Measurements from ENCODE around the gene IFITM5. TPM values are rescaled to one million over a fixed set of nuclear protein-coding genes. Genes with fewer than 3 reads are reported as not detected.

The IFITM5 gene
- total and polyA plus RNA-seq, 2 of the 8 experiments (the other 6 are each of a cell fraction or from before 2014, with no cell fraction given): not detected

GRCh38 chr11:304915-305843, 5.9 kb upstream of the IFITM5 start:
- ChIA-PET POLR2A (ENCODE audit: partially characterized antibody) (interaction anchor here (0.6 to 5.2 kb wide), 18 partner anchors 11 to 1489 kb away, joined by 3 to 33 read pairs (median 4); no protein-coding TSS in a partner anchor), CTCF (ENCODE audit: partially characterized antibody) (interaction anchor here (0.9 to 6.1 kb wide), 24 partner anchors 10 to 213 kb away, joined by 3 to 52 read pairs (median 4); no protein-coding TSS in a partner anchor)
- Histone ChIP-seq H2BK12ac (ENCODE audit: low read depth, low read length) (peak overlapping the region; percentile 99), H3K56ac (replicated peaks; ENCODE audit: insufficient read length, low read depth, low read length) (no peak overlapping the region), H2BK15ac (ENCODE audit: low read length) (peak overlapping the region; percentile 1; the same call in 1 of the 2 replicates), H3K23ac (ENCODE audit: insufficient read length) (no peak overlapping the region), H2BK20ac (ENCODE audit: low read length) (peak overlapping the region; percentile 100), H3K18ac (ENCODE audit: extremely low read depth, low read length) (peak overlapping the region; percentile 72), H2AFZ (ENCODE audit: low read length) (no peak overlapping the region), H3K9me3 (ENCODE audit: insufficient read depth in 2 of 2, low read depth in 1 of 2, low read length in 1 of 2) (no peaks in the 10 kb centered on the region), H3K4me2 (ENCODE audit: insufficient read depth in 1 of 2, low read depth in 2 of 2, low read length in 2 of 2) (peak overlapping the region; percentile 44 to 54), H3K79me2 (ENCODE audit: control insufficient read depth in 1 of 2, insufficient read depth in 2 of 2, low read length in 2 of 2) (peaks cover 0 to 3% of the 10 kb centered on the region in 2 experiments; a peak in 1 of 4 replicates), H4K5ac (ENCODE audit: insufficient read length, low read depth, low read length) (peak overlapping the region; percentile 31), H3K4me1 (replicated peaks in 1 of 4; ENCODE audit: control insufficient read depth in 3 of 4, insufficient read depth in 4 of 4, low read length in 3 of 4) (peaks cover 17 to 46% (median 33%) of the 10 kb centered on the region in 4 experiments), H3K27ac (ENCODE audit: low read depth, low read length) (peak overlapping the region; percentile 31; the same call in 1 of the 2 replicates), H2AK5ac (ENCODE audit: low read depth, low read length) (peak overlapping the region; percentile 86), H2BK5ac (ENCODE audit: low read depth, low read length) (peak overlapping the region; percentile 82; the same call in 1 of the 2 replicates), H3K4me3 (ENCODE audit: extremely low read depth in 1 of 4, insufficient read depth in 2 of 4, low read depth in 3 of 4, low read length in 4 of 4) (peak overlapping the region in 2 of 4 experiments; percentile 3 to 42; a peak in 2 of 8 replicates), H3K4ac (replicated peaks; ENCODE audit: insufficient read length, low read depth, low read length) (no peak overlapping the region), H3K23me2 (ENCODE audit: low read depth, low read length) (peaks cover 5% of the 10 kb centered on the region; the same call in 1 of the 2 replicates), H4K91ac (replicated peaks; ENCODE audit: insufficient read length, low read length) (peak overlapping the region; percentile 71), H3K79me1 (ENCODE audit: low read depth, low read length) (no peaks in the 10 kb centered on the region), H3K27me3 (replicated peaks in 1 of 4; ENCODE audit: control insufficient read depth in 3 of 4, extremely low read depth in 1 of 4, insufficient read depth in 3 of 4, low read length in 3 of 4) (no peaks in the 10 kb centered on the region; a peak in 1 of 7 replicates), H2BK120ac (replicated peaks; ENCODE audit: low read depth, low read length) (peak overlapping the region; percentile 97), H3K9ac (replicated peaks in 1 of 4; ENCODE audit: extremely low read depth in 1 of 4, low read depth in 3 of 4, low read length in 3 of 4) (peak overlapping the region in 1 of 4 experiments; percentile 42; a peak in 1 of 7 replicates), H3K14ac (ENCODE audit: insufficient read length) (no peak overlapping the region), H3K36me3 (ENCODE audit: control insufficient read depth in 2 of 4, insufficient read depth in 4 of 4, low read length in 3 of 4) (no peaks in the 10 kb centered on the region), H4K20me1 (replicated peaks in 1 of 2; ENCODE audit: control insufficient read depth in 1 of 2, insufficient read depth in 2 of 2, low read length in 2 of 2) (no peaks in the 10 kb centered on the region), H4K8ac (ENCODE audit: extremely low read depth, insufficient read depth, low read length) (no peak overlapping the region)
- peak; percentile 77; the same call in 1 of the 2 replicates for TF ChIP-seq TCF12 (IDR thresholded peaks at IDR 0.05; ENCODE audit: low read depth, low read length)
- TF ChIP-seq CTCF (IDR thresholded peaks at IDR 0.05; ENCODE audit: control extremely low read depth in 1 of 3, insufficient read depth in 1 of 3, low read depth in 1 of 3, low read length in 3 of 3): peak; percentile 19 to 44 (median 31); a peak in 3 of 4 replicates
- TF ChIP-seq RAD21 (IDR thresholded peaks at IDR 0.05 in 1 of 2, conservative IDR thresholded peaks at IDR 0.05 in 1 of 2; ENCODE audit: low read depth in 2 of 2, low read length in 2 of 2): peak; percentile 34 to 39
- peak; percentile 58 for TF ChIP-seq TEAD4 (IDR thresholded peaks at IDR 0.05; ENCODE audit: low read depth, low read length)
- TF ChIP-seq SP2 (IDR thresholded peaks at IDR 0.05; ENCODE audit: low read length): no peak
- TF ChIP-seq SP1 (IDR thresholded peaks at IDR 0.05; ENCODE audit: low read depth, low read length): 0 out of 2 replicates have a peak, but pooled peaks have one; percentile 27
- no peak for TF ChIP-seq CREB1 (IDR thresholded peaks at IDR 0.05)
- no peak for FAIRE-seq
- DNase-seq (ENCODE audit: low read depth in 1 of 2, low spot score in 2 of 2): no peak
- WGBS, 2 experiments (ENCODE audit: extremely low coverage in 1 of 2, insufficient coverage in 1 of 2, insufficient read length in 1 of 2, insufficient replicate concordance in 2 of 2, low coverage in 1 of 2, low lambda C conversion rate in 2 of 2, missing lambda C conversion rate in 1 of 2): 7% methylated on average over 12 of the region's 19 CpGs; no CpG with 5 or more reads in 1 of the 2 experiments
